H1 (cell line): ENCODE data around the gene BPIFB4. TPM values are rescaled to one million over a fixed set of nuclear protein-coding genes. Genes with fewer than 3 reads are reported as not detected.

Source experiments
- polyA plus RNA-seq, 7 experiments: library from polyadenylated mRNA; depleted of rRNA in 3 of 7; stranded (reverse) in 5 of 7; unstranded in 2 of 7; fragments of >200 nt in 5 of 7; fragments of 200-250 nt in 2 of 7; gene quantifications; 1 replicate in 5 of 7; 2 replicates in 1 of 7; 4 replicates in 1 of 7; pipeline versions ENCODE4 v1.2.1 to v1.2.3, GENCODE V29; 2011 to 2013; ENCODE audit warnings: missing spikeins in 2 of 7, mixed read lengths in 2 of 7
- total RNA-seq: library from RNA; stranded (reverse); fragmentation: NEBNext Ultra II Directional; extraction: Animal tissue kit (Norgen Biotek cat#: 25700); gene quantifications from 2 replicates; pipeline ENCODE4 v1.2.1, GENCODE V29; 2021

Gene BPIFB4
- total and polyA plus RNA-seq, 2 of the 8 experiments (the other 6 are each of a cell fraction or from before 2014, with no cell fraction given) = not detected

Other genes with a start within 250 kb of the BPIFB4 start
- gene EFCAB8, start 220.7 kb upstream of the BPIFB4 start, total RNA-seq = 0.20 TPM in 1 of 2 replicates, not detected in the other
- 0.02 and 0.06 TPM in 2 replicates for gene EFCAB8, start 220.7 kb upstream of the BPIFB4 start, polyA plus RNA-seq (2011; rRNA removed)
- not detected in 2 replicates for gene SUN5, start 75.2 kb upstream of the BPIFB4 start, total RNA-seq
- not detected in 2 replicates for gene SUN5, start 75.2 kb upstream of the BPIFB4 start, polyA plus RNA-seq (2011; rRNA removed)
- gene BPIFB2, start 71.9 kb upstream of the BPIFB4 start, total RNA-seq = not detected in 2 replicates
- gene BPIFB2, start 71.9 kb upstream of the BPIFB4 start, polyA plus RNA-seq (2011; rRNA removed) = not detected in 2 replicates
- not detected in 2 replicates for gene BPIFB6, start 48.0 kb upstream of the BPIFB4 start, total RNA-seq
- not detected in 2 replicates for gene BPIFB6, start 48.0 kb upstream of the BPIFB4 start, polyA plus RNA-seq (2011; rRNA removed)
- gene BPIFB3, start 25.7 kb upstream of the BPIFB4 start, total RNA-seq = not detected in 2 replicates
- 0.16 TPM in 1 of 2 replicates, not detected in the other for gene BPIFB3, start 25.7 kb upstream of the BPIFB4 start, polyA plus RNA-seq (2011; rRNA removed)
- not detected in 2 replicates for gene BPIFA2, start 88.5 kb downstream of the BPIFB4 start, total RNA-seq
- gene BPIFA2, start 88.5 kb downstream of the BPIFB4 start, polyA plus RNA-seq (2011; rRNA removed) = not detected in 2 replicates
- gene BPIFA3, start 137.7 kb downstream of the BPIFB4 start, total RNA-seq = not detected in 2 replicates
- not detected in 2 replicates for gene BPIFA3, start 137.7 kb downstream of the BPIFB4 start, polyA plus RNA-seq (2011; rRNA removed)
- gene BPIFA1, start 156.4 kb downstream of the BPIFB4 start, total RNA-seq = not detected in 2 replicates
- not detected in 2 replicates for gene BPIFA1, start 156.4 kb downstream of the BPIFB4 start, polyA plus RNA-seq (2011; rRNA removed)
- gene BPIFB1, start 203.6 kb downstream of the BPIFB4 start, total RNA-seq = not detected in 2 replicates
- gene BPIFB1, start 203.6 kb downstream of the BPIFB4 start, polyA plus RNA-seq (2011; rRNA removed) = not detected in 2 replicates